ENCODE results near the gene INPP5B.
"Not testable (repeated sequence)": the region's sequence is repeated elsewhere in the genome, so short reads cannot be mapped to it uniquely, and the experiment has no call there.

Gene INPP5B

DNA sequence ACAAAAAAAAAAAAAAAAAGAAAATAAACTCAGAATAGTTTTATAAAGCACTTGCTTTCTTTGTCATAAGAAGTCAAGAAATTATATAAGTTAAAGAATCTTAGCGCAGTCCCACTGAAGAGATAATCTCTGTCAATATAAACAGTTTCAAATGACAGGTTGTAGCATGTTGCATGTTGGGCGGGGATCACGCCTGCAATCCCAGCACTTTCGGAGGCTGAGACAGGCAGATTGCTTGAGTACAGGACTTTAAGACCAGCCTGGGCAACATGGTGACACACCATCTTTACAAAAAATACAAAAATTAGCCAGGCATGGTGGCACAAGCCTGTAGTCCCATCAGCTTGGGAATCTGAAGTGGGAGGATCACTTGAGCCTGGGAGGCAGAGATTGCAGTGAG lies 18.4 kb upstream of the INPP5B start:
- no peak overlapping the region for H3K27ac ChIP-seq
- no peak overlapping the region for H3K4me3 ChIP-seq
- no peak for TF ChIP-seq Cebpa-rat (IDR thresholded peaks at IDR 0.05)
- peaks cover 24% of the 10 kb centered on the region for H4K20me1 ChIP-seq
- H3K4me1 ChIP-seq, result no peaks in the 10 kb centered on the region
- no peaks in the 10 kb centered on the region for H3K9me3 ChIP-seq
- H3K27me3 ChIP-seq, result no peaks in the 10 kb centered on the region
- no peak overlapping the region for H3K9ac ChIP-seq
- no peak overlapping the region for H3K4me2 ChIP-seq
- H3K36me3 ChIP-seq, result peaks cover 99% of the 10 kb centered on the region

DNA sequence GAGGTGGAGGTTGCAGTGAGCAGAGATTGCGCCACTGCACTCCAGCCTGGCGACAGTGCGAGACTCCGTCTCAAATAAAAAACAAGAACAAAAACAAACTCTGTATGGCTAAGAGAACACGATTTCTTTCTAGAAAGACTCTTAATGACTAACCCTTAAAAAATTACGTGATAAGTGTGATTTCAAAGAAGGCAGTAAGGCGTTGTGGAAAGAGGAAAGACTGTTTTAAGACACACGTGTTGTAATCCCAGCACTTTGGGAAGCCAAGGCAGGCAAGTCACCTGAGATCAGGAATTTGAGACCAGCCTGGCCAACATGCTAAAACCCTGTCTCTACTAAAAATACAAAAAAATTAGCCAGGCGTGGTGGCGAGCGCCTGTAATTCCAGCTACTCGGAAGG lies 17.3 kb upstream of the INPP5B start:
- Histone ChIP-seq H4K20me1 (peaks cover 13% of the 10 kb centered on the region; the same call in 1 of the 2 replicates), H3K36me3 (peaks cover 100% of the 10 kb centered on the region)
- H3K27ac ChIP-seq, H3K4me3 ChIP-seq, H3K4me2 ChIP-seq, H3K9ac ChIP-seq, H3K9me3 ChIP-seq, H3K27me3 ChIP-seq, H3K4me1 ChIP-seq: not testable (repeated sequence)

DNA sequence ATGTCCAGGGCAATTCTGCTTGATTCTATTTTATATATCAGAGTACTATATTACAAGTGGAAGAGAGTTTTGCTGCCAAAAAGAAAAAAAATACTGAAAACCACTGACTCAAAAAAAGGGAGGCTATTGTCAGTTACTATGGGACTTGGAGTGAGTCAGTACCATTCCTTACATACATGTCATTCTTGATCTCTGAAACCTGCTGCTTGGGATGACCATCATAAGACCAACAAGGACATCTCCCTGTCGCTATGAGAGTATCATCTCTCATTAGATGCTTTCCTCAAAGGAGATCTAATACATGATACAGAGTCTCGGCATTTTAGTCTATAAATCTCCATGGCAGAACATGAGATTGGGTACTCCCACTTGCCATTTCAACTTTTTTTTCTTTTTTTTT lies 11.8 kb upstream of the INPP5B start:
- peaks cover 82% of the 10 kb centered on the region for H3K36me3 ChIP-seq
- peaks cover 15% of the 10 kb centered on the region for H3K4me1 ChIP-seq
- no peak overlapping the region for H3K4me2 ChIP-seq
- no peak overlapping the region for H3K27ac ChIP-seq
- H3K27me3 ChIP-seq, result no peaks in the 10 kb centered on the region
- 0 out of 2 replicates have a peak, but pooled peaks cover 8% of the 10 kb centered on the region for H4K20me1 ChIP-seq
- no peak overlapping the region for H3K4me3 ChIP-seq
- no peak for TF ChIP-seq Cebpa-rat (IDR thresholded peaks at IDR 0.05)
- H3K9me3 ChIP-seq, result no peaks in the 10 kb centered on the region
- H3K9ac ChIP-seq, result no peak overlapping the region

DNA sequence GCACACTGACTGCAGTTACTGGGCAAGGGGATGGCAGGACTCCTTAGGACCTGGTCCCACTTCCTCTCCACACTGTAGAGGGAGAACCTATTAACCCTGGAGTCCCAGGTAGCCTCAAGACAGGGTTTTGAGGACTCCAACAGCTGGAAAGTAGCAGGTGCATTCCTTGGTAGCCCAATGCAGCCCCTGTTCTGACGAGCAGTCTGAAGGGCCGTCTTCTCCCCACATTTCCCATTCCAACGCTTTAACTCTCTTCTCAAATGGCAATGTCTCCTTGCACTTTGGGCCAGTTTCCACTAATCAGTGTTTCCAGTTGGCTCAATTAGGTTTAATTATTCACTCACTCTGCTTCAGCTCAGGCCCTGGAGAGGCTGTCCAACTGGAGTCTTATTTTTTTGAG lies 8.8 kb upstream of the INPP5B start:
- no peak for TF ChIP-seq Cebpa-rat (IDR thresholded peaks at IDR 0.05)
- Histone ChIP-seq H3K9me3 (no peaks in the 10 kb centered on the region), H4K20me1 (no peaks in the 10 kb centered on the region), H3K4me3 (no peak overlapping the region), H3K36me3 (peaks cover 52% of the 10 kb centered on the region), H3K27me3 (no peaks in the 10 kb centered on the region), H3K4me2 (no peak overlapping the region), H3K4me1 (peaks cover 42% of the 10 kb centered on the region), H3K27ac (no peak overlapping the region), H3K9ac (no peak overlapping the region)

DNA sequence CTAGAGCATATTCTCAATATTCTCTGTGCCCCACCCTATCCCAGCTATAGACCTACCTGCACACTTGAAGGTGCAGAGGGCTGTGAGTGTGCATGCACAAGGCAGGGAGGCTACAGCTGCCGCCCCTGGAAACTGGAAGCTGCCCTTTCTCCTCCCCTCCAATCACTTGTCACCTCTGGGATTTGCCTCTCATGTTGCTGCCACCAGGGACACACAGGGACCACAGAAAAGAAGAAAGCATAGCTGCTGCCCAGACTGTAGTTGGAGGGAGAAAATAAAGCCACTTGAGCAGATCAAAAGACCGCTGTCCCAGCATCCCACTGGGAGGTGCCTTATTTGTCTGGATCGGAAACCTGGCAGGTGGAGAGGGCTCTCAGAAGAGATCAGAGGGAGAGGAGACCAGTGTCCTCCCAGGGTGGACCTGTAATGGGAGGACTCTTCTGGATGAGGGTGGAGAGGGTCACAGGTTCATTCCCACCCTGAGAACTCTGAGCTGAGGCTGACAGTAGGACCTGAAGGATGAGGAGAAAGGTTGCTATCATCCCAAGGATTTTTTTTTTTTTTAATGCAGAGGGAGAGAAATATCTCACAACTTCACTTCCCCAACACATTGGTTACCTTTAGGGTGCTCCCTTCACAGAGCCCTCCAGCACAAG lies 7.6 kb upstream of the INPP5B start:
- Histone ChIP-seq H3K9me3 (no peaks in the 10 kb centered on the region), H3K4me3 (no peak overlapping the region), H3K9ac (no peak overlapping the region), H3K27me3 (no peaks in the 10 kb centered on the region), H3K4me1 (peaks cover 42% of the 10 kb centered on the region), H3K36me3 (peaks cover 40% of the 10 kb centered on the region), H3K27ac (no peak overlapping the region), H3K4me2 (peak overlapping the region; percentile 66), H4K20me1 (no peaks in the 10 kb centered on the region)
- no peak for TF ChIP-seq Cebpa-rat (IDR thresholded peaks at IDR 0.05)

DNA sequence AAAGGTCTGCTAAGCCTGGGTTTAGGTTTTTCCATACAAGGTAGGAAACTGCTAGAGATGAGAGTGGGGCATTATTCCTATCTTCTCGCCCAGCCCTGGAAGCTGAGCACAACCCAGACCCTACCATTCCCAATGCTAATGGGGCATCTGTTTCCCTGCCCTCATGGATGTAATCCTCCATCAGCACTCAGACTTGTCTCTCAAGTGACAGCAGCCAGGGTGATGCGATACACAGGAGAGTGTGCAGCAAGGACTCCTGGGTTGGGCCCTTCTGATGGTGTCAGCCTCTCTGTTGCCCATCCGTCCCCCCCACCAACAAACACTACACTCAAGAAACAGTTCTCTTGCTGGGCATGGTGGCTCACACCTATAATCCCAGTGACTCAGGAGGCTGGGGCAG lies 5.9 kb upstream of the INPP5B start:
- Histone ChIP-seq H3K27me3 (no peaks in the 10 kb centered on the region), H3K9ac (no peak overlapping the region), H3K9me3 (no peaks in the 10 kb centered on the region), H3K4me2 (no peak overlapping the region), H3K27ac (no peak overlapping the region), H3K4me1 (peaks cover 42% of the 10 kb centered on the region), H3K4me3 (no peak overlapping the region), H4K20me1 (no peaks in the 10 kb centered on the region), H3K36me3 (peaks cover 23% of the 10 kb centered on the region)
- no peak for TF ChIP-seq Cebpa-rat (IDR thresholded peaks at IDR 0.05)

DNA sequence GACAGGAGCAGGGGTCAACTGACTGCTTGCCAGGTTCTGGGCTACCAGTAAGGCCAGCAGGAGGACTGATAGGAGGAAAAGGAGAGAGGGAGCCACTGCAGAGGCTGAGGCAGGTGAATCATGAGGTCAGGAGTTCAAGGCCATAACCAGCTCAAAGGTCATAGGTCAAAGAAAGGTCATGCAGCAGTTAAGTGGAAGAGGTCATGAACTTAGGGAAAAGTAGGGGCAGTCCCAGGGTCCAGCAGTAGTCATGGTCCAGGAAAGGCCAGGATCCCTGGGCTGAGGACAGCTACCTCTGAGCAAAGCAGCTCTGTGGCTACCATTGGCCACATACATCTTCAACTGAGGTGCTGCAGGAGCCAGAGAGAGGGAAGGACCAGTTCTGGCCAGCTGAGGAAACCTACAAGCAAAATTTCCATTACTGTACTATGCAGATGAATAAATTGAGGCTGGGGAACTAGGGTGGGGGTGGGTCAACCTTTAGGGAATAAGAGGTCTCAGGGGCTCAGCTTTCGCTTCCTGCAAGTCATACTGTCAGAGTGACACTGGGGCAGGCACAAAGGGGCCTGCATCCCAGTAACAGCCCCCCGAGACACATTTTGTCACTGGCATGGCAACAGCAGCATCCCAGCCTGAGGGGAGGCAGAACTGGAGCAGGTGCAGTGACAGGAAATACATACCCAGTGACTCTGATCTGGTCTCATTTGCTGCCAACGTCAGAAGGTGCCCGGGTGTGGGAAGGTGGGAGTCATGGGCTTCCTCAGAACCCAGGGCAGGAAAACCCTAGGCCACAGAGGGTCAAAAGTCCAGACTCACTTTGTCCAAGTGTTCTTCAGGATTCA lies 5.2 kb upstream of the INPP5B start:
- H3K4me3 ChIP-seq, result no peak overlapping the region
- peak overlapping the region; percentile 41 for H3K4me2 ChIP-seq
- H3K27me3 ChIP-seq, result no peaks in the 10 kb centered on the region

DNA sequence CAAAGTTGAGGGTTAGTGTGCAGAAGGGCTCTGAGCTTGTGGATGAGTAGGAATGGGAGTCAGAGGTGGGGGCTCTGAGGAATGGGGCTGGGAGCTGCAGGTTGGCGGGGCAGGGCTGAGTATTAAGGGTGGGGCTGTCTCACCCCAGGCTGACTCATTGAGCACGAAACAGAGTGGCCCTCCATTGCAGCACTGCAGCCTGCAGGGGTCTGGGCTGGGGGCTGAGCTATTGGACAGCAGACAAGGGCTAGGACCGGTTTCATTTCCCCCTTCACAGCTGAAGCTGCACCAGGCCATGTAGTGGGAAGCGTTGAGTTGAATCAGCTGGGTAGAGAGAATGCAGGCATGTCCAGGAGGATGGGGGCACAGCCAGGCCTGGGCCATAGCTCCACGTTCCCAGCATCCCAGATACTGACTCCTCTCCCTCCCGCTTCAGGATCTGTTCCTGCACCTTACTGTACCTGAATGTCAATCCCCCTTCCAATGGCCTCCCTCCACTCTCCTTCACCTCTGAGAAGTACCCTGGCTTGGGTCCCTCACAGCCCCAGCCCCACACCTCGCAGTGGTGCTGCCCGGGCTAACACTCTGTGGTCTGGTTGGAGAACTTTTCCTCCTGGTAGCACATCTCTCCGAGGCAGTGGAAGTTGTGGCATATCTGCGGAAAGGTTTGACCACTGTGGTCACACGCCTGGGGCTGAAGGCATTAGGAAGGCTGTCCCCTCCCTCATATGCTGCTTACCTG lies 4.4 kb upstream of the INPP5B start:
- Histone ChIP-seq H3K9me3 (no peaks in the 10 kb centered on the region), H3K4me1 (peaks cover 50% of the 10 kb centered on the region), H3K4me2 (0 out of 2 replicates have a peak overlapping the region, but pooled peaks have one; percentile 41), H3K9ac (no peak overlapping the region), H3K27ac (no peak overlapping the region), H3K27me3 (no peaks in the 10 kb centered on the region), H4K20me1 (no peaks in the 10 kb centered on the region), H3K4me3 (no peak overlapping the region), H3K36me3 (peaks cover 8% of the 10 kb centered on the region)
- TF ChIP-seq Cebpa-rat (IDR thresholded peaks at IDR 0.05), result no peak

More for the DNA sequence above, 5.2 kb upstream of the INPP5B start:
- Histone ChIP-seq H3K9ac (no peak overlapping the region), H3K36me3 (peaks cover 15% of the 10 kb centered on the region), H3K27ac (no peak overlapping the region), H3K9me3 (no peaks in the 10 kb centered on the region), H4K20me1 (no peaks in the 10 kb centered on the region), H3K4me1 (peaks cover 47% of the 10 kb centered on the region)
- TF ChIP-seq Cebpa-rat (IDR thresholded peaks at IDR 0.05), result no peak

DNA sequence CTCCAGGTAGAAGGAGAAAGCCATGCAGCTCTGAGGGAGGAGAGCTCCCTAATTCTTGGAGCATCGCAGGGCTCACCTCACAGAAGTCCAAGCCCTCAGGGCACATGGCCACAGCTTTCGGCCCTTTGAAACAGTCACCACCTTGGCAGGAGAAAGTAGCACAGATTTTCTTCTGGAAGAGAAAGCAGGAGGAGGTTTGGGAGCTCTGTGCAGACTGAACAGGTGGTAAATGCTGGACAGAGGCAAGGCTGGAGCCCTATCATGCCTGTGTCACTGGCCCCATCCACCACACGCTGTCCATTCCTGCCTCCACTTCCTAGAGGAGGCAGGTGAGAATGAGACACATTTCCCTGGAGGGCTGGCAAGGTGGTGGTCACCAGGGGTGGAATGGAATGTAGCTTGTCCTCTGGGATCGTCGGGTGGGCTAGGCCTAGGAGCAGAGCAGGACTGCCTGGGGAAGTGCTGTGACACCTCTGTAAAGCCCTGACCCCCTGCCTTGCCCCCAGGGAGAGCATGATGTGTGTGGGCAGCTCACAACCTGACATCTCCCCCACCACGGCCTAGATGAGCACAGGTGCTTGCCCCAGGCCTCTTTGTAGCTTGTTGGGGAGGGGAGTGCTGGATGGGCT lies 2.8 kb upstream of the INPP5B start:
- H3K36me3 ChIP-seq, result no peaks in the 10 kb centered on the region
- no peaks in the 10 kb centered on the region for H3K9me3 ChIP-seq
- H3K4me3 ChIP-seq, result no peak overlapping the region
- H4K20me1 ChIP-seq, result no peaks in the 10 kb centered on the region
- no peak overlapping the region for H3K27ac ChIP-seq
- TF ChIP-seq Cebpa-rat (IDR thresholded peaks at IDR 0.05), result no peak
- H3K4me2 ChIP-seq, result no peak overlapping the region
- H3K9ac ChIP-seq, result no peak overlapping the region
- peaks cover 57% of the 10 kb centered on the region for H3K4me1 ChIP-seq
- no peaks in the 10 kb centered on the region for H3K27me3 ChIP-seq
